Stimulated activated CD4-positive, alpha-beta T cell treated with anti-CD3 and anti-CD28 coated beads, TNF-alpha, amount 100 ng/mL, for 24 hours (primary cell): ENCODE results near the gene HEBP2.
A peak's percentile ranks its signal among the peaks of the same experiment; 100 is the strongest.

Source experiments
- DNase-seq, 3 experiments: peaks; one replicate each; pipeline ENCODE4 v3.0.0-alpha.2; 2020; ENCODE audit warnings: low read depth in 3 of 3

The HEBP2 gene

GRCh38 chr6:138397128-138398122, 6.6 kb upstream of the HEBP2 start:
- no peak for DNase-seq

DNA sequence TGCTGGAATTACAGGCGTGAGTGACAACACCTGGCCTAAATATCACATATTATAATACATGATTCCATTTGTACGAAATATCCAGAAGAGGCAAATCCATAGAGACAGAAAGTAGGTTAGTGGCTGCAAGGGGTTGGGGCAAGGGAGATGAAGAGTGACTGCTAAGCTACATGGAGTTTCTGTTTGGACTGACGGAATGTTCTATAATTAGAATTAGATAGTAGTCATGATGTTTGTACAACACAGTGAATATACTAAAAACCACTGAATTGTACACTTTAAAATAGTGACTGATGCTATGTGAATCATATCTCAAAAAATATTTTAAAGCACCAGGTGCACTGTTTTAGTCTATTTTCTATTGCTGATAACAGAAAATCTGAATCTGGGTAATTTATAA, 3.7 kb upstream of the HEBP2 start:
- no peak for DNase-seq

GRCh38 chr6:138401960-138402837, 1.8 kb upstream of the HEBP2 start:
- no peak for DNase-seq

DNA sequence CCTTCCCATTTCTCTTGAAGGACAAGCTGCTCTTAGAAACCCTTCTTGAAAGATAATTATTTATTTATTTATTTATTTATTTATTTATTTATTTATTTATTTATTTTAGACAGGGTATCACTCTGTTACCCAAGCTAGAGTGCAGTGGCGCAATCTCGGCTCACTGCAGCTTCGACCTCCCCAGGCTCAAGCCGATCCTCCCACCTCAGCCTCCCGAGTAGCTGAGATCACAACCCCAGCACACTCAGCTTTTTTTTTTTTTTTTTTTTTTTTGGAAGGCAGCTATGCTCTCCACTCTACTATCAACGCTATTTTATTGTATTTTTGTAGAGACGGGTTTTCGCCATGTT, 1.2 kb upstream of the HEBP2 start:
- no peak for DNase-seq

DNA sequence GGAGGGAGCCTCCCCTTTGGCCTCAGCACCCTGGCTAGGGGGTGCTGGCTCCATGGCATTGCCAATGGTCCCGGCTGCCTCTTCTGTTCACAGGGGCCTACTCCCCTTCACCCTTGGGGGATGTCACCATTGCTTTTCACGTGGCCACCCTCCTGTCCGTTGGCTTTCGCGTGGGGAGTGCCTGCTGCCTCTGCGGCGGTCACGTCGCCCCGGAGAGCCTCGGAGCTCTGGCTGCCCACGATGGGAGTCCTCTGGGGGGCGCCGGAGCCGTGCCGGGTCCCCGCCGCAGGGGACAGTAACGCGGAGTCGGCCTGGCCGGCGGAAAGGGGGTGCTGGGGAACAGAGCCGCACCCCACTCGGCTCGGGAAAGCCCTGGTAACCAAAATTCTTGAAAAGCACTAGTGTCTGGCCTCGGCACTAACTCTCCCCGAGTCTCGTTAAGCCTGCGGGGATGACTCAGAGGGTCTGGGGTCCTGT, 661 bp upstream of the HEBP2 start:
- DNase-seq = peak in 1 of 3 experiments; percentile 30

DNA sequence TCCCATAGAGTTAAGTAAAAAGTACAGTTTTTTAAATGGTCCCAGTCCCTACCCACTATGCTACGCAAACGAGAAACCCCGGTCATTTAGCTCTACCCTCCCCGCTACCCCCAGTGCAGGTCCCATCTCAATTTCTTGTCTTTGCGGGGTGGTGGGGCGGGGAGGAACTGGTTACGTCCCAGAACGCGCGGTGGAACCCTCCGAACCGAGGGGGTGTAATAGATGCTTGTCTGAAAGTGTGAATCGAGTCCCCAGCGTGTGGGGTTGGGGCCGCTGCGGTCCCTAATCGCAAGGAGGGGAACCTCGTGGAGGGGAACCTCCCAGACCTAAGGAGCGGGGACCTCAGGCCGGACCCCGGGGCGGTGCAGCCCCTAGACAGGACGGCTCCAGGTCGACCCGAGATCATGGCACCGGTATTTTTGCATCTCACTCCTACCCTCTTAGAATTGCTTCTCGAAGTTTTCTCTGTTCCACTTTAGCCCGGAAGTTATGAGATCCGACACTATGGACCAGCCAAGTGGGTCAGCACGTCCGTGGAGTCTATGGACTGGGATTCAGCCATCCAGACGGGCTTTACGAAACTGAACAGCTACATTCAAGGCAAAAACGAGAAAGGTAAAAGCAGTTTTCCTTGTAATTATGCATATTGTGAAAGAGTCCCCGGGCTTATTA, 779 bp downstream of the HEBP2 start:
- DNase-seq = peak in 1 of 3 experiments; percentile 11

DNA sequence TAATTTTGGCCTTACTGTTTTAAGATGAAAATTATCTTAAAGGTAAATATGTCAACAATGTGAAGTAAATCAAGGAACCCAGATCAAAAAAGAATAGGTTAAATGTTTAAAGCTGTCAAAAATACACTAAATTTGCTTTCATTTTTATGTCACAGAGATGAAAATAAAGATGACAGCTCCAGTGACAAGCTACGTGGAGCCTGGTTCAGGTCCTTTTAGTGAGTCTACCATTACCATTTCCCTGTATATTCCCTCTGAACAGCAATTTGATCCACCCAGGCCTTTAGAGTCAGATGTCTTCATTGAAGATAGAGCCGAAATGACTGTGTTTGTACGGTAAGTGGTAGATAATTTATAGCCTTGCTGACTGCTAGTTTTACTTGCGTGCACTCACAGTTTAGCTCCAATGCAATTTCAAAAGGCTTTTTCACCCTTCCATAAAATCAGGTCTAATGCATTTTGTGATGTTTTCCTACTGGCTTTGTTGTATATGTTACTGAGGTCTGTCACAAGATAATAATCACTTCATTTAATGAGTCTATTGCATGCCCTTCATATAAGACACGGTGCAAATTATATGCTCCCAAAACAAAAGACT, 1.9 kb downstream of the HEBP2 start:
- DNase-seq = no peak

DNA sequence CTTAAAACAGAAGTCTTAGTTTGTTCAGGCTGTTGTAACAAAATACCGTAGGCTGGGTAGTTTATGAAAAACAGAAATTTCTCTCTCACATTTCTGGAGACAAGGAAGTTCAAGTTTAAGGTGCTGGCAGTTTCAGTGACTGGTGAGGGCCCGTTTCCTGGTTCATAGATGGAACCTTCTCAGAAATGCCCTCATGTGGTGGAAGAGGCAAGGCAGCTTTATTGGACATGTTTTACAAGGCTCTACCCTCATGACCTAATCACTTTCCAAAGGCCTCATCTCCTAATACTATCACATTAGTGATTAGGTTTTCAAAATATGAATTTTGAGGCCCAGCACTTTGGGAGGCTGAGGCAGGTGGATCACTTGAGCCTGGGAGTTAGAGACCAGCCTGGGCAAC, 2.4 kb downstream of the HEBP2 start:
- DNase-seq = no peak

- no peak for DNase-seq
These were observed 6.2 kb downstream of the HEBP2 start for GRCh38 chr6:138410048-138410735.

DNA sequence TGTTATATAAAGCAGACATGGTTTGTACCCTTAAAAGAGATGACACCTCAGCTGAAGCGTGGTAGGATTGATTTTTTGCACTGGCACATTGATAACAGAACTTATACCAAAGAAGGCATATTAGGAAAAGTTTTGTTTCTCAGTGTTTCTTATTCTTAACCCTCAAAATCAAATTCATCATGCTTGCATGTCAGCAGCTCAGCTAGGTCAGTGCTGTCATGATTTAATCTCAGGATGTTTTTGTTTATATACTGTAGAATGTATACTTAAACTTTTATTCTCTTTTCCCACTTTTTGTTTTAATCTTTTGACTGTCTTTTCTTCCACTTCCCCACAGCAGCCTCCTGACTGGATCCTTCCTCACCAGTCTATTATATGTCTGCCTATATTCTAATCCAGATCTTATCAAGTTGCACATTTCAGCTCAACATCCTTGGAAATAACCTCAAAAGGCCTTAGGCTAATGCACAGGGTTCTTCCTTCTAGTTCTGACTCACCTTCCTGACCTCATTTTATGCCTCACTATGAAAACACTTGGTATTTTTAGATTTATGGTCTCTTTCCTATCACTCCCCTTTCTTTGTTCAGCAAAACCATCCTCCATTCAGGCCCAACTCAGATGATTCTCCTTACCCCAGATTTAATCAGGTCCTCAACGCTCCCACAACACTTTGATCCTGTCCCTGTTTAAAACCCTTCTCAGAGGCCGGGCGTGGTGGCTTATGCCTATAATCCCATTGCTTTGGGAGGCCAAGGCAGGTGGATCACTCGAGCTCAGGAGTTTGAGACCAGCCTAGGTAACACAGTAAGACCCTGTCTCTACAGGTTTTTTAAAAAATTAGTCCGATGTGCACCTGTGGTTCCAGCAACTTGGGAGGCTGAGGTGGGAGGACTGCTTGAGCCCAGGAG, 7.2 kb downstream of the HEBP2 start:
- DNase-seq = no peak

- no peak for DNase-seq
These were observed 11.1 kb downstream of the HEBP2 start for GRCh38 chr6:138415125-138415524.

GRCh38 chr6:138416206-138416605, 12.2 kb downstream of the HEBP2 start:
- no peak for DNase-seq

GRCh38 chr6:138417493-138418117, 13.6 kb downstream of the HEBP2 start:
- DNase-seq = no peak

DNA sequence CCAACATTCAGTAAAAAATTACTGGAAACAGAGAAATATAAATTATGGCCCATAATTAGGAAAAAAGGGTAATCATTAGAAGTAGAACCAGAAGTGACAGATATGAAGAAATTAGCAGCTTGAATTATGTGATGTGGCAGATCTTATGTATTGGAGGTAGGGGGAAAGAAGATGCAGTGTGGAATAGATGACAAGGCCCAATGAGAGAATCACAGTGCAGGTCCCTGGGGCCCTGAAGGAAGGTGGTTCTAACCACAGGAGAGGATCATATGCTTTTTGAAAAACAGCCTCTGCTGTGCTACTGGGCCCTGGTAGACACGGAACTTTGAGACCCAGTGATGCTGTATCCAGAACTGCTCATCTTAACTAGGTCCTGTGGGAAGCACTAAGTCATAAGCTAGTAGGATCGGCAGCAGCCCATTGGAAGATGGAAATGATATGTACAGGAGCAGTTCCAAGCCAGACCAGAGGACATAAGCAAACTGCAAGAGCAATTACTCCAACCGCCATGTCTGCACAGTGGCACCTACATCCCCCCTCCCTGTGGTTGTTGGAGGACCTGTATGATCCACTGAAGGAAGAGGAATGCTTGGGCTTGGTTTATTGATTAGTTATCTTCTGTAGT, 14.2 kb downstream of the HEBP2 start:
- DNase-seq = no peak

- no peak for DNase-seq
These were observed 15.7 kb downstream of the HEBP2 start for GRCh38 chr6:138419766-138420165.

DNA sequence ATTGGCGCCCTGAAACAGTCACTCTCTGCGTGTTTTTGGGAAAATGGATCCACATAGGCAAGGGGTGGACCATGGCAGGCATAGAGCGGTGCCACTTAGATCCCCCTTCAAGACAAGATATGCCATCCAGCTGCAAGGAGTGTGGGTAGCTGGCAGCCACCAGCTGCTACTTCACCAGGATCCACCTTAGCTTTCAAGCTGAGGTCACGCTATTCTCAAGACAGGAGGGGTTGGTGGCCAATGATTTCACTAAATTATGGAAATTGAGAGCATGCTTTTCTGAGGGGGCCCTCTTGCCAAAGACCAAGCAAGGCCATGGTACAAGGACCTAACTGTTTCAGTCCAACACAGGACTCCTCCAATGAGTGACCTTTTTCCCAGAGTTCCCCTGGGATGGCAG, 16.3 kb downstream of the HEBP2 start:
- no peak for DNase-seq

DNA sequence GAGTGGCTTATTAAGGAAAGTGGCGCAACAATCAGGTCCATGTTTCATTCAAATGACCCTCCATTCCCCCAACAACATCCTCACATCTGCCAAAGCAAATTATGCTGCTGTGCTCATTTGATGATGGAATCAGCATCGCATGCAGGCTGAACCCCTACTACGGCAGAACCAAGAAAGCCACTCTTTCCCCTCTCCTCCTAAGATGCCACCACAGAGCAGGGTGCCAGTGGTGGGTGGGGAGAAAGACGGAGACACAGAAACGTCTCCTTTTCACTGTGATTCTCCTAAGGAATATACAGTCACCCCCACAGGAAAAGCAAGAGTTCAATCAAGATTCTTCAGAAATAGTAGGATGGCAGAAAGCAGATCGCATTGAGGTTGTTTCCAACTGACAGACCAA, 17.1 kb downstream of the HEBP2 start:
- no peak for DNase-seq

DNA sequence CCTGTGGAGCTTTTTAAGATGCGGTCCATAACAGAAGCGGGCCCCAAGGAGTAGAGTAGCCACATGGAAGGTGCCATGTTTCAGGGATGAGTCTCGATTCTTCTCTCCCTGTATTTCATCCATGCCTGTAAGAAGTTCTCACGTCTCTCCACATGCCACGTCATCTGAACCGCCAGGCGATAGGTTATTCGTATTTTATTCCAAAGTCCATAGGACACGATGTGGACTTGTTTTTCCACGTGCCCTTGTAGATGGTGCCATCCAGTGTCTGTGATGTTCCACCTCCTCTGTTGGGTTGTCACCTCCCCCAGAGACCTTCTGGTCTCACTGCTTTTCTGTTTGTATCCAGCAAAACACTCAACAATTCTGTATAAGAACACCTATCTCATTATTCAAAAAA, 17.6 kb downstream of the HEBP2 start:
- DNase-seq = no peak

- DNase-seq = no peak
These were observed 18.8 kb downstream of the HEBP2 start for GRCh38 chr6:138422861-138423260.
